ENCODE results near the gene PCDH9.

PCDH9 gene

GRCh38 chr13:67225252-67226159 lies 4.6 kb downstream of the PCDH9 start:
- DNase-seq (ENCODE audit: low read depth) = no peak

- DNase-seq (ENCODE audit: low read depth) = no peak
Measured at GRCh38 chr13:67224148-67224846, 5.8 kb downstream of the PCDH9 start.

- DNase-seq (ENCODE audit: low read depth) = no peak
Measured at GRCh38 chr13:67223742-67224141, 6.4 kb downstream of the PCDH9 start.

GRCh38 chr13:67223024-67223423 lies 7.1 kb downstream of the PCDH9 start:
- DNase-seq (ENCODE audit: low read depth) = no peak

- no peak for DNase-seq (ENCODE audit: low read depth)
Measured at GRCh38 chr13:67221630-67222226, 8.4 kb downstream of the PCDH9 start.

GRCh38 chr13:67219113-67219512 lies 11.0 kb downstream of the PCDH9 start:
- no peak for DNase-seq (ENCODE audit: low read depth)

GRCh38 chr13:67217880-67218279 lies 12.3 kb downstream of the PCDH9 start:
- no peak for DNase-seq (ENCODE audit: low read depth)

GRCh38 chr13:67216864-67217263 lies 13.3 kb downstream of the PCDH9 start:
- DNase-seq (ENCODE audit: low read depth) = no peak

GRCh38 chr13:67210208-67210607 lies 19.9 kb downstream of the PCDH9 start:
- no peak for DNase-seq (ENCODE audit: low read depth)

- DNase-seq (ENCODE audit: low read depth) = no peak
Measured at GRCh38 chr13:67208552-67208951, 21.6 kb downstream of the PCDH9 start.

GRCh38 chr13:67204764-67205163 lies 25.4 kb downstream of the PCDH9 start:
- no peak for DNase-seq (ENCODE audit: low read depth)

- no peak for DNase-seq (ENCODE audit: low read depth)
Measured at GRCh38 chr13:67200605-67201004, 29.5 kb downstream of the PCDH9 start.

- no peak for DNase-seq (ENCODE audit: low read depth)
Measured at GRCh38 chr13:67200183-67200582, 30.0 kb downstream of the PCDH9 start.

- no peak for DNase-seq (ENCODE audit: low read depth)
Measured at GRCh38 chr13:67197704-67198103, 32.4 kb downstream of the PCDH9 start.

- no peak for DNase-seq (ENCODE audit: low read depth)
Measured at GRCh38 chr13:67193979-67194378, 36.2 kb downstream of the PCDH9 start.

GRCh38 chr13:67192751-67193150 lies 37.4 kb downstream of the PCDH9 start:
- no peak for DNase-seq (ENCODE audit: low read depth)

GRCh38 chr13:67186995-67187569 lies 43.1 kb downstream of the PCDH9 start:
- DNase-seq (ENCODE audit: low read depth) = no peak

- DNase-seq (ENCODE audit: low read depth) = no peak
Measured at GRCh38 chr13:67184247-67184646, 45.9 kb downstream of the PCDH9 start.

GRCh38 chr13:67183151-67183550 lies 47.0 kb downstream of the PCDH9 start:
- DNase-seq (ENCODE audit: low read depth) = no peak

- no peak for DNase-seq (ENCODE audit: low read depth)
Measured at GRCh38 chr13:67175836-67176459, 54.2 kb downstream of the PCDH9 start.

- DNase-seq (ENCODE audit: low read depth) = no peak
Measured at GRCh38 chr13:67168384-67168783, 61.8 kb downstream of the PCDH9 start.

- DNase-seq (ENCODE audit: low read depth) = no peak
Measured at GRCh38 chr13:67167420-67167819, 62.7 kb downstream of the PCDH9 start.

All from stimulated activated CD8-positive, alpha-beta memory T cell treated with anti-CD3 and anti-CD28 coated beads, Interleukin-12 subunit alpha, Interleukin-12 subunit beta, amount 100 ng/mL, for 4 hours (primary cell).